ENCODE measurements around the gene MVB12B. TPM values are rescaled to one million over a fixed set of nuclear protein-coding genes. Genes with fewer than 3 reads are reported as not detected.

Gene MVB12B
- total RNA-seq, 4 donors from 2014 or later: 6.1 to 18.0 (median 13.2) TPM

DNA sequence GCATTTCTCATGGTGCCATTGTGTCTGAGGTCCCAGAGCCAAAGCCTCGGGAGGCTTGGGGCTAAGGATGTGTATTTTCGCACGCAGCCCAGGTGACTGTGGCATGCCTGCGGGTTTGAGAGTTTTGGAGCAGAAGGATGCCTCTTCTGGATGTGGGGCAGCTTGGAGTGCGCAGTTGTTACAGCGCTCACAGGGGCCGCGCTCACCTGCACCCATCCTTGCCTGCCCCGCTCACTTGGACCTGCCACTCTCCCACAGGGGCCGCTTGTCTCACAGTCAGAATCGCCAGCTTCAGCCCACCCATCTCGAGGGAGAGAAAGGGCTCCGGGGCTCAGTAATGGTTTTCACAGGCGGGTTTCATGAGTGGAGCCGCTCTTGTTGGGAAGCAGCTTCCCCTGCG is 132.9 kb downstream of the MVB12B start:
- DNase-seq: no peak
- no peaks in the 10 kb centered on the region for H3K36me3 ChIP-seq
- in situ Hi-C loops (cut with MboI; ENCODE audit: low sequenced_read_pairs in 4 of 4): no loop called here
- H3K4me1 ChIP-seq: no peaks in the 10 kb centered on the region
- intact Hi-C loops (cut with DNase I; ENCODE audit: low total_unique reads): no loop called here
- H3K9me3 ChIP-seq: no peaks in the 10 kb centered on the region
- no peaks in the 10 kb centered on the region for H3K27me3 ChIP-seq
- no peak for TF ChIP-seq POLR2A (IDR thresholded peaks at IDR 0.05)
- TF ChIP-seq, protein P1, sequence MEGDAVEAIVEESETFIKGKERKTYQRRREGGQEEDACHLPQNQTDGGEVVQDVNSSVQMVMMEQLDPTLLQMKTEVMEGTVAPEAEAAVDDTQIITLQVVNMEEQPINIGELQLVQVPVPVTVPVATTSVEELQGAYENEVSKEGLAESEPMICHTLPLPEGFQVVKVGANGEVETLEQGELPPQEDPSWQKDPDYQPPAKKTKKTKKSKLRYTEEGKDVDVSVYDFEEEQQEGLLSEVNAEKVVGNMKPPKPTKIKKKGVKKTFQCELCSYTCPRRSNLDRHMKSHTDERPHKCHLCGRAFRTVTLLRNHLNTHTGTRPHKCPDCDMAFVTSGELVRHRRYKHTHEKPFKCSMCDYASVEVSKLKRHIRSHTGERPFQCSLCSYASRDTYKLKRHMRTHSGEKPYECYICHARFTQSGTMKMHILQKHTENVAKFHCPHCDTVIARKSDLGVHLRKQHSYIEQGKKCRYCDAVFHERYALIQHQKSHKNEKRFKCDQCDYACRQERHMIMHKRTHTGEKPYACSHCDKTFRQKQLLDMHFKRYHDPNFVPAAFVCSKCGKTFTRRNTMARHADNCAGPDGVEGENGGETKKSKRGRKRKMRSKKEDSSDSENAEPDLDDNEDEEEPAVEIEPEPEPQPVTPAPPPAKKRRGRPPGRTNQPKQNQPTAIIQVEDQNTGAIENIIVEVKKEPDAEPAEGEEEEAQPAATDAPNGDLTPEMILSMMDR (IDR thresholded peaks at IDR 0.05 in 4 of 5, conservative IDR thresholded peaks at IDR 0.05 in 1 of 5): no peak
- ATAC-seq: no peak
- no peak overlapping the region for H3K4me3 ChIP-seq
- peak overlapping the region in 1 of 4 donors; percentile 13 for H3K27ac ChIP-seq

DNA sequence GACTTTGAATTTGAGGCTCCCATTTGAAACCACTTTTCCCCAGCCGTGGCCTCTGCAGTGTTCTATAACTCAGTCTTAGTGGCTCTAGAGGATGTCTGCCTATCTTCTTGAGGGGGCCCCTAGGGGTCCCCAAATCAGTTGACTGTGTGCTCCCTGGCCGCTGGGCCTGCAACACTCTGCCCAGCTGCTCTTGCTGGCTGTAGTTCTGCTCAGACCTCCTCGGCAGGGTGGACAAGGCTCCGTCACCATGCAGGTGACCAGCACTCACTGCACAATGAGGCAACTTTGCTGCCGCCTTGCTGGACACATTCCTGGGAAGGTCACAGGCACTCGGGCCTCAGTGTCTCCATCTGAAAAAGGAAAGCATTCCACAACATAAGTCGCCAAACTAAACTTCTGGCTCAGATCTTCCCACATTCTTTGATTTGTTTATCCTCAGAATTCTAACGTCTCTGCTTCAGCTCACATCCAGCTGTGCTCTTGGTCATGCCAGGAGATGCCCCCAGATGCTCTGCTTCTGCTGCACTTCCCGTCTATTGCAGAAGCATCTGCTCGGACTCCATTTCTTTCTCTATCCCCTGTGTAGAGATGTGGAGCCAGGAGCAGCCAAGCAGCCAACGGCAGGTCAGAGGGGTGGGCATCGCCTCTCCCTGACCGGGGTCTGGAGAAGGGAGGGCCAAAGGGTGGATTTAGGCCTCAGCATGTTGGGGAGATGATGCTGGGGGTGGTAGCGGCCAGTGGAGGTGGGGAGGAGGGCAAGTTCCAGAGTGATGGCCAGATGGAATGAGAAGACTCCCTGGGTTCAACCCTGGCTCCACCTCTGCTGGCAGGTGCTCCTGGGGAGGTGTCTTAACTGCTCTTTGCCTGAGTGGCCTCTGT is 133.6 kb downstream of the MVB12B start:
- Histone ChIP-seq H3K9me3 (no peaks in the 10 kb centered on the region), H3K4me3 (no peak overlapping the region), H3K27ac (no peak overlapping the region), H3K27me3 (no peaks in the 10 kb centered on the region), H3K4me1 (no peaks in the 10 kb centered on the region), H3K36me3 (no peaks in the 10 kb centered on the region)
- TF ChIP-seq, protein P1 (IDR thresholded peaks at IDR 0.05 in 4 of 5, conservative IDR thresholded peaks at IDR 0.05 in 1 of 5): no peak
- TF ChIP-seq POLR2A (IDR thresholded peaks at IDR 0.05): no peak
- ATAC-seq (no peak), DNase-seq (no peak)
- in situ Hi-C loops (cut with MboI; ENCODE audit: low sequenced_read_pairs in 4 of 4): no loop called here
- intact Hi-C loops (cut with DNase I; ENCODE audit: low total_unique reads): no loop called here

DNA sequence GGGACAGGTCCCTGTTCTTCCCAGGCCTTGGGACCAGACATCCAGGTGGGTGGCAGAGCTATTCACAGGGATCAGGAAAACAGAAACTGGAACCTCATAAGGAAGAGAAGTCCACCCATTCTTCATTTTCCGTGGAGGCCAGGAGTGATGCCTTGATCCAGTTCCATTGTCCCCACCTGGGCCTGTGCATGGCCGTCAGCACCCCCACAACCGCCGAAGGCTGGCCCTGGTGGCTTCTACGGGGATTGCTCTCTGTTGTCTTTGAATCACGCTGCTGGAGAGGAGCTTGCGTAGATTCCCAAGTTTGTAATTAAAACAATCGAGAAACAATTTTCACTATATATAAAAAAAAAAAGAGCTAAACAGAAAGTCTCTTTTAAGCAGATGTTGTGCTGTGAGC is 134.4 kb downstream of the MVB12B start:
- intact Hi-C loops (cut with DNase I; ENCODE audit: low total_unique reads): no loop called here
- TF ChIP-seq POLR2A (IDR thresholded peaks at IDR 0.05): no peak
- TF ChIP-seq, protein P1 (IDR thresholded peaks at IDR 0.05 in 4 of 5, conservative IDR thresholded peaks at IDR 0.05 in 1 of 5): no peak
- no peak overlapping the region for H3K27ac ChIP-seq
- H3K36me3 ChIP-seq: no peaks in the 10 kb centered on the region
- H3K4me1 ChIP-seq: no peaks in the 10 kb centered on the region
- DNase-seq: no peak
- in situ Hi-C loops (cut with MboI; ENCODE audit: low sequenced_read_pairs in 4 of 4): no loop called here
- no peak for ATAC-seq
- H3K27me3 ChIP-seq: no peaks in the 10 kb centered on the region
- H3K4me3 ChIP-seq: no peak overlapping the region
- no peaks in the 10 kb centered on the region for H3K9me3 ChIP-seq

DNA sequence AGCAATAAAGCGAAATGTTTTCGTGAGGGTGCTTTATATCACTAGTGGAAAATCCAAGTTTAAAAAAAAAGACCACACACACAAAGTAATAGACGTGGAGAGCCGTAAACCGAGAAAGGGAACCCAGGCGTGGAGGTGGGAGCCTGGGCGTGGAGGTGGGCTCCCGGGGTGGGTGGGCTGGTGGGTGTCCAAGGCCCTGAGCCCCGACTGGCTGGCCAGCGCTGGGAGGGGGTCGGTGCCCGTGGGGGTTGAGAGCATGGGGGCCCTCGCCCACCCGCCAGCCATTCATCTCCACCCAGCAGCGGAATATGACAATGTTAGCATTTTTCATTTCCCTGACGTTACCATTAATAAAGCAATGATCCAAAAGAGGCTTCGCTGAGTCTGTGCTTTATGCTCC is 135.0 kb downstream of the MVB12B start:
- Histone ChIP-seq H3K36me3 (no peaks in the 10 kb centered on the region), H3K4me1 (no peaks in the 10 kb centered on the region), H3K9me3 (no peaks in the 10 kb centered on the region), H3K27me3 (no peaks in the 10 kb centered on the region), H3K4me3 (no peak overlapping the region), H3K27ac (no peak overlapping the region)
- in situ Hi-C loops (cut with MboI; ENCODE audit: low sequenced_read_pairs in 4 of 4): no loop called here
- intact Hi-C loops (cut with DNase I; ENCODE audit: low total_unique reads): no loop called here
- DNase-seq (no peak), ATAC-seq (no peak)
- TF ChIP-seq, protein P1 (IDR thresholded peaks at IDR 0.05 in 4 of 5, conservative IDR thresholded peaks at IDR 0.05 in 1 of 5): no peak
- TF ChIP-seq POLR2A (IDR thresholded peaks at IDR 0.05): no peak
